Fibroblast of the aortic adventitia (primary cell): ENCODE measurements around the gene RNU7-1. TPM values are rescaled to one million over a fixed set of nuclear protein-coding genes. Genes with fewer than 3 reads are reported as not detected.

Experiments used
- DNase-seq: peaks from one replicate; pipeline ENCODE4 v3.0.0-alpha.2; 2010; ENCODE audit warnings: low read depth
- H3K4me3 ChIP-seq: 2 replicates; pipeline ENCODE4 v1.5.1; 2011; ENCODE audit warnings: low read depth, mild to moderate bottlenecking, control low read depth, low read length, moderate library complexity
- CTCF ChIP-seq: IDR thresholded peaks from 2 replicates; pipeline ENCODE4 v1.5.1; 2011; ENCODE audit warnings: mild to moderate bottlenecking, low read length, control low read depth, inconsistent platforms; ENCODE audit not compliant: insufficient read depth
- small RNA-seq: library from RNA; depleted of rRNA; stranded (forward); fragments of <200 nt; gene quantifications from one replicate; pipeline ENCODE3, GENCODE V24; 2012
- total RNA-seq: library from RNA; depleted of rRNA; stranded (reverse); fragments of >200 nt; gene quantifications from 2 replicates; pipeline ENCODE4 v1.2.3, GENCODE V29; 2012; ENCODE audit warnings: low replicate concordance

The RNU7-1 gene
- total RNA-seq, 1 donor, result not detected

- TF ChIP-seq CTCF, result no peak
- no peak for DNase-seq
- H3K4me3 ChIP-seq, result no peak overlapping the region
Observed at GRCh38 chr12:6982532-6982931, 38.9 kb downstream of the RNU7-1 start.

- no peak for TF ChIP-seq CTCF
Observed at GRCh38 chr12:6987956-6988553, 44.4 kb downstream of the RNU7-1 start.

More at GRCh38 chr12:6987956-6988553, 44.4 kb downstream of the RNU7-1 start:
- DNase-seq, result no peak
- no peak overlapping the region for H3K4me3 ChIP-seq

Small RNAs within 50 kb of the gene (small RNA-seq; reads per million reads assigned to genes)
- 2.9 reads per million, percentile 79 among the genes with 10 or more reads in this experiment for gene MIR141
- 5.3 reads per million, percentile 89 among the genes with 10 or more reads in this experiment for gene MIR200C
- not detected for gene RNU7-1
- gene SCARNA12, result 2.8 reads per million, percentile 79 among the genes with 10 or more reads in this experiment

Other genes starting within 250 kb of the RNU7-1 start
- gene PIANP, start 243.0 kb upstream of the RNU7-1 start, total RNA-seq, result 0.45 TPM in 1 of 2 replicates, not detected in the other
- 71.1 and 86.0 TPM in 2 replicates for gene COPS7A, start 219.8 kb upstream of the RNU7-1 start, total RNA-seq
- gene MLF2, start 190.7 kb upstream of the RNU7-1 start, total RNA-seq, result 29.5 and 104 TPM in 2 replicates
- 61.6 and 575 TPM in 2 replicates for gene PTMS, start 177.5 kb upstream of the RNU7-1 start, total RNA-seq
- 0.16 TPM in 1 of 2 replicates, not detected in the other for gene LAG3, start 171.3 kb upstream of the RNU7-1 start, total RNA-seq
- 1.6 TPM in 1 of 2 replicates, not detected in the other for gene CD4, start 154.3 kb upstream of the RNU7-1 start, total RNA-seq
- 2.6 and 3.5 TPM in 2 replicates for gene GPR162, start 122.0 kb upstream of the RNU7-1 start, total RNA-seq
- 53.9 and 188 TPM in 2 replicates for gene P3H3, start 115.4 kb upstream of the RNU7-1 start, total RNA-seq
- 3.4 TPM in 2 replicates for gene GNB3, start 102.9 kb upstream of the RNU7-1 start, total RNA-seq
- gene CDCA3, start 92.5 kb upstream of the RNU7-1 start, total RNA-seq, result 23.5 TPM in 1 of 2 replicates, not detected in the other
- 84.0 and 140 TPM in 2 replicates for gene USP5, start 91.7 kb upstream of the RNU7-1 start, total RNA-seq
- gene TPI1, start 76.3 kb upstream of the RNU7-1 start, total RNA-seq, result 183 and 680 TPM in 2 replicates
- 3.3 and 8.0 TPM in 2 replicates for gene SPSB2, start 70.5 kb upstream of the RNU7-1 start, total RNA-seq
- gene LRRC23, start 39.0 kb upstream of the RNU7-1 start, total RNA-seq, result 7.0 and 62.6 TPM in 2 replicates
- gene ENO2, start 29.2 kb upstream of the RNU7-1 start, total RNA-seq, result 8.7 and 12.7 TPM in 2 replicates
- 13.6 and 13.8 TPM in 2 replicates for gene ATN1, start 15.9 kb upstream of the RNU7-1 start, total RNA-seq
- 100 and 156 TPM in 2 replicates for gene C12orf57, start 206 bp downstream of the RNU7-1 start, total RNA-seq
- not detected in 2 replicates for gene PTPN6, start 7.5 kb downstream of the RNU7-1 start, total RNA-seq
- 71.5 and 181 TPM in 2 replicates for gene PHB2, start 26.8 kb downstream of the RNU7-1 start, total RNA-seq
- 26.0 and 26.8 TPM in 2 replicates for gene EMG1, start 27.1 kb downstream of the RNU7-1 start, total RNA-seq
- 5.7 and 10.6 TPM in 2 replicates for gene LPCAT3, start 74.7 kb downstream of the RNU7-1 start, total RNA-seq
- gene C1S, start 116.9 kb downstream of the RNU7-1 start, total RNA-seq, result 516 and 790 TPM in 2 replicates
- 237 and 528 TPM in 2 replicates for gene C1R, start 148.6 kb downstream of the RNU7-1 start, total RNA-seq
- gene C1RL, start 165.4 kb downstream of the RNU7-1 start, total RNA-seq, result 39.2 and 50.6 TPM in 2 replicates
- gene RBP5, start 185.1 kb downstream of the RNU7-1 start, total RNA-seq, result not detected in 2 replicates
- 10.9 and 13.6 TPM in 2 replicates for gene CLSTN3, start 186.6 kb downstream of the RNU7-1 start, total RNA-seq
- 24.3 and 126 TPM in 2 replicates for gene PEX5, start 245.9 kb downstream of the RNU7-1 start, total RNA-seq